Jurkat, Clone E6-1 (cell line): ENCODE measurements around the gene EVI5.
"Not testable (repeated sequence)": the region's sequence is repeated elsewhere in the genome, so short reads cannot be mapped to it uniquely, and the experiment has no call there.

Experiments
- DNase-seq: peaks from one replicate; pipeline ENCODE4 v3.0.0-alpha.2; 2011; ENCODE audit warnings: low read depth, low spot score
- H3K4me3 ChIP-seq: 2 replicates; pipeline ENCODE4 v1.5.1; 2011; ENCODE audit warnings: mild to moderate bottlenecking, low read length, control low read depth, moderate library complexity

Gene EVI5

DNA sequence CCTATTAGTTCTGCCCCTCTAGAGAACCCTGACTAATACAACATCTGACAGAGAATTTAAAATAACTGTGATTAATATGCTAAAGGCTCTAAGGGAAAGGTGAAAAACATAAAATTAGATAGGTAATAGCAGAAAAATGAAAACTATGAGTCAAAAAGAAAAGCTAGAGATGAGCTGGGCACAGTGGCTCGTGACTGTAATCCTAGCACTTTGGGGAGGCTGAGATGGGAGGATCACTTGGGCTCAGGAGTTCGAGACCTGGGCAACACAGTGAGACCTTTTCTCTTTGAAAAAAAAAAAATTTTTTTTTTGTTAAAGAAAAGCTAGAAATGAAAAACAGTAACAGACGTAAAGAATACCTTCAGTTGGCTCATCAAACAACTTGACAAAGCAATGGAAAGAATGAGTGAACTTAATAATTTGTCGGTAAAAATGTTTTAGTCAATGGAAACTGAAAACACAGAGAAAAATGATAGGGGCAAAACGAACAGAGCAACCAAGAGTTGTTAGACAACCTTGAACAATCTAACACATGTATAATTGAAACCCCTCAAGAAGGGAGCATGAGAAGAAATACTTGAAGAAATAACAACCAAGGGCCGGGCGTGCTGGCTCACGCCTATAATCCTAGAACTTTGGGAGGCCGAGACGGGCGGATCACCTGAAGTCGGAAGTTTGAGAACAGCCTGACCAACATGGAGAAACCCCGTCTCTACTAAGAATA lies 165.3 kb downstream of the EVI5 start:
- no peak for DNase-seq
- no peak overlapping the region for H3K4me3 ChIP-seq

DNA sequence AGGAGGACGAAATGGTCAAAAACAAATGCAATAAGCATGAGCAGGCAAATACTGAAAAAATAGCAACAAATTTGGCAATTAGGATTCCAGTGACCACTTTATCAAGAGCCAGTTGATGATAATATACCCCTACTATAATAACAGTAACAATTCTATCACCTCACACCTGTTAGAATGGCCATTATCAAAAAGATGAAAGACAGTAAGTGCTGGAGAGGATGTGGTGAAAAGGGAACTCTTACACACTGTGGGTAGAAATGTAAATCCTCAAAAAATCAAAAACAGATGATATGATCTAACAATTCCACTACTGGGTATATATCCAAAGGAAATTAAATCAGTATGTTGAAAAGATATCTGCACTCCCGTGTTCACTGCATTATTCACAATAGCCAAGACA lies 183.9 kb downstream of the EVI5 start:
- H3K4me3 ChIP-seq: no peak overlapping the region
- DNase-seq: peak; percentile 20

DNA sequence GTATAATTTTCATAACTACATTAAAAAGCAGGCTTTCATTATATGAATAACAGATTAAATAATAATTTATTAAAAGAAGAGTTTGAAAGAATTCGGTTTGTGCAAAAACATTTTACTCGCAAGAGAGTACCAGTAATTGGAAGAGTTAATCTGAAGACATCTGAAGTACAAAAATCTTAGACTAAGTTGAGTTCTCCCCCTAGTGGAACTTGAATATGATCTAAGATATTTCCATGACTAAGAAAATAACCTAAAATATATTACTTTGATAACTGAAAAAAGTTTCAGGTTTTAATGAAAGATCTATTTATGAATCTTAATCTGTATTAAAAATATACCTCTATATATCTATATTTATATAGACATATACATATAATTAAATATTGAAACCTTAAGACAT lies 185.7 kb downstream of the EVI5 start:
- H3K4me3 ChIP-seq: no peak overlapping the region
- peak; percentile 50 for DNase-seq

DNA sequence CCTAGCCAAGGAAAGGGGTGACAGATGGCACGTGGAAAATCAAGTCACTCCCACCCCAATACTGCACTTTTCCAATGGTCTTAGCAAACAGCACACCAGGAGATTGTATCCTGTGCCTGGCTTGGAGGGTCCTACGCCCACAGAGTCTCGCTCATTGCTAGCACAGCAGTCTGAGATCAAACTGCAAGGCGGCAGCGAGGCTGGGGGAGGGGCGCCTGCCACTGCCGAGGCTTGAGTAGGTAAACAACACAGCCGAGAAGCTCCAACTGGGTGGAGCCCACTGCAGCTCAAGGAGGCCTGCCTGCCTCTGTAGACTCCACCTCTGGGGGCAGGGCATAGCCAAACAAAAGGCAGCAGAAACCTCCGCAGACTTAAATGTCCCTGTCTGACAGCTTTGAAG lies 195.5 kb downstream of the EVI5 start:
- DNase-seq, H3K4me3 ChIP-seq: not testable (repeated sequence)

DNA sequence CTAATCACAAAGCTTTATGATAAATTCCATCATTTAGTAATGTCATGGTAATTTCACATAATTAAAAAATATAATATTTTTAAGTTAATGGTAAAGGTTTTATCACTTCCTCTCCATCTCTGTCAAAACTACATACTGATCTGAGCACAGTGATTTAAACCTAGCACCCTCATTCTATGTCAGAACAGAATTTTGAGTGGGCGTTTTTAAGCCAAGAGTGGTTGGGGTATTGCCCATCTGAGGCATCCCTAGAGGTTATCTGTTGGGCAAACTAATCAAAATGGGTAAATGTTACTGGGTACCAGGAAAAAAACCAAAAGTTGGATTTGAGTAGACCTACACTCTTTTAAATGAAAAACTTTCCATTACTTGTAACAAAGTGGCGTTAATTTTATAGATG lies 197.5 kb downstream of the EVI5 start:
- no peak overlapping the region for H3K4me3 ChIP-seq
- no peak for DNase-seq

DNA sequence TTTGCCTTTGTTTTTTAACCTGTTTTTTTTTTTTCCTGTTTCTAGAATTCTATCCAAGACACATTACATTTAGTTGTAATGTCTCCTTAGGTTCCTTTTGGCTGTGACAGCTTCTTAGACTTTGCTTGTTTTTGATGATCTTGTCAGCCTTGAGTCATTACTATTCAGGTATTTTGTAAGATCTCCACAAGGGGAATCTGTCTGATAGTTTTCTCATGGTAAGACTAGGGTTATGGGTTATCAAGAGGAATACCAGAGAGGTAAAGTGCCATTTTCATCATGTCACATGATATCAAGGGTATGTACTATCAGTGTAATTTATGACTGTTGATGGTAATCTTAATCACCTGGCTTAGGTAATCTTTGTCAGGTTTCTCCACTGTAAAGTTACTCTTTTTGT lies 199.1 kb downstream of the EVI5 start:
- no peak overlapping the region for H3K4me3 ChIP-seq
- no peak for DNase-seq

DNA sequence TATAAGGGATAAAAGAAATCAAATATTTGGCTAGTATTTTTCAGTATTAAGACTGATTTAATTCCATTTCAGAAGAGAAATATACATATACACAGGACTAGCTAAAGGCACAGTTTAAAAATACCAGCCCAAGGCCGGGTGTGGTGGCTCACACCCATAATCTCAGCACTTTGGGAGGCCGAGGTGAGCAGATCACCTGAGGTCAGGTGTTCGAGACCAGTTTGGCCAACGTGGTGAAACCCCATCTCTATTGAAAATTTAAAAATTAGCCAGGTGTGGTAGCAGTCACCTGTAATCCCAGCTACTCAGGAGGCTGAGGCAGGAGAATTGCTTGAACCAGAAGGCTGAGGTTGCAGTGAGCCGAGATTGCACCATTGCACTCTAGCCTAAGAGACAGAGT lies 200.1 kb downstream of the EVI5 start:
- DNase-seq, H3K4me3 ChIP-seq: not testable (repeated sequence)

DNA sequence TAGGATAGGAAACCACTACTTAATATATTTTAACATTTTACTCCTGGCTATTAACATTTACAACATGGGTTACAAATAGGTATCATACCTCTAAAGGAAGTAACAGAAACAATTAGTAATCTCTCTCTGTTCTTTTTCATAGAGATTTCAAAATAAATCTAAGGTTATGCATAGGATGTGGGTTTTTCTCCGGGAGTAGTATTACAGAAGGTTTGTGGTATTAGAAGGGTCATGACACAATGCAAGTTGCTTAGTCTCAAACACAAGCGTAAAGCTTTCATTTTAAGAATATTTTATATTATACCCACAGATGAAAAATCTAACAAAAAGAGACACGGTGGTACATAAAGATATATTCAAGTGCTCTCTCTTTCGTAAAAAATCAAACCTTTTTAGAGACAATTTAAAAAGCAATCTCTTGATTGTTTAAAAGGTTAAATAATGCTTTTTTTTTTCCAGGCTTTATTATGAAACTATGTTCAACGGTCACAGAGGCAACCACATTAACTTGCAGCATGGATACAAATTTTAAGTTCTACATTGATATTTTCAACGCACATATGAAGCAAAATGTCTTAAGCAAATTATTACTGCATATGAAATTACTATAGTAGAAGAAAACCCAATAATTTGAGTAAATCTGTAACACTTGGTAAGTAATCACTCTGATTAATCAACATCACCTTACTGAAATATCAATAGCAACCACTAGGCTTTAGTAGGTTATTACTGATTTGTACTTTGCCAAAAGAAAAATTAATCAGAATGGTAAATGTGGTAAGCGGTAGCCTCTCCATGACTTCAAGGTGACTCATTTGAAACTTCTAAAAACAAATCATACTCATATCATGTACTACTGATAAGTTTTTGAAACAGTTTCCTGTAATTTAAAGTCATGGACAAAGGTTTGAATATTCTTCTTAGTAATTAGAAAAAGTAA lies 200.8 kb downstream of the EVI5 start:
- DNase-seq: peak; percentile 84
- H3K4me3 ChIP-seq: peak overlapping the region; percentile 8; the same call in 1 of the 2 replicates

DNA sequence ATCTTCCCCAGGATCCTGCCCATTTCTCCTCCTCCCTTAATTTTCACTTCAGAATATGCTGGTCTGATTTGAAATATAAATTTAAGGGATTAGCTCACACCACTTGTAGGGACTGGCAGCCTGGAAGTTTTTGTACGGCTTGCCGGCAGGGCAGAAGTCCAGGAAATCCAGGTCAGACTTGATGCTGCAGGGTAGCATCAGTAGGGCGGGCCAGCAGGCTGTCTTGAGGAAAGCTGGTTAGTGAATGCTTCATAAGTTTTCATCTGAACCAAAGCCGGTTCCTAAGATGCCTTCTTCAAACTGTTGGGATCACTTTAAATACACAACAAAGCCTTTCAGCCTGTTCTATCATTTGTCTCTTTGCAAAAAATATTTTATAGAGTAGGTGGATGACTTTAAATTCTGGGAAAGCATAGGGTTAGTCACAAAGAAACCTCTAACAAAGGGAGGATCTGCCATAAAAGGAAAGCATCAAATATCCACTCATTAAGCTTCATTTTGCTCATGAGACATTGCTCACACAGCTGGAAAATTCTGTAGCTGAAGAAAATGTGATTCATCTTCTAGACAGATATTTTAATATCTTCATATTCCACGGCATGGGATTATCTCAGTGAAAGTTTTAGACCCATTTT lies 207.5 kb downstream of the EVI5 start:
- DNase-seq: no peak
- H3K4me3 ChIP-seq: no peak overlapping the region

DNA sequence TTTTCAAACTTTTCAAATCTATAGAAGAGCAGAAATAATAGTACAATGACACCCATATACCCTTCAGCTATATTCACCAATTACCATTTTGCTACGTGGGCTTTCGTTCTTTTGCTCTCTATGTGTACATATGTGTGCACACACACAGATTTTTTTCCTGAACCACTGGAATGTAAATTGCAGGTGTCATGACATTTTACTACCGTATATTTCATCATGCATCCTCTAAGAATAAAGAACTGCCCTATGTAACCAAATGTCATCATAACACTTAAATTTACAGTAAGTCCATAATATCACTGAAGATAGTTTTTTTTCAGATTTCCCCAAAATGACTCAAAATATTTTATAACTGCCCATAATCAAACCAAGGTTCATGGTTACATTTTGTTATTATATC lies 209.8 kb downstream of the EVI5 start:
- DNase-seq: no peak
- H3K4me3 ChIP-seq: no peak overlapping the region

DNA sequence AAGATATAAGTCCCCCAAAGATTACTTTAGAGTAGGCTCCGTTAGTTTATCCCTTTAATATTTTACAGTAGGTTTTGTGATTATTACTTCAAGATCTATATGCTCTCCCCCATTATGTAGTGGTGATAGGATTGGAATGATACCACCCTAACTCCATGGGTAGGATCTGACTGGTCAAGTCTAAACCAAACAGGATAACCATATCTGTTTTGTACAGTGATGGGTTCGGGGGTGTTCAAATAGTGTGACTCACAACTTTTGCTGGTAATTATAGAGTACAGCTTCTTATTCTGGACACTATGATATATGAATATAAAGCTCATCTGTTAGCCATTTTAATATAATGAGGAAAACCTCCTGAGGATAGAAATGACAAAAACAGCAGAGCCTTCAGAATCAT lies 212.4 kb downstream of the EVI5 start:
- DNase-seq: no peak

DNA sequence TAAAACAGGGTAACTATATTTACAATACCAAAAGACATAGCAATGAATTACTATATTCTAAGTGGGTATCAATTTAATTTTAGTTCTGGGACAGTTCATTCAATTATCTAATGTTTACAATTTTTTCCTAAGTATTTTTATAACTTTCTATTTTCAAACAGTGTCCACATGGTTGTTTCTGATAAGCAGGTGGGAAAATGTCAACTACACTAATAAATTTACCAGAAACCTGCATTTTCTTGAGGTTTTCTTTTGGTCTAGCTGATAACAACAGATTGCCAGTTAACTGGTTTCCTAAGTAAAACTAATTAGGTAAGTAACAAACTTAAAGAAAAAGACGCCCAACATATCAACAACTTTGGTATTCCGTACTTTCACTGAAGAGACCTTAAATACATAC lies 213.3 kb downstream of the EVI5 start:
- DNase-seq: no peak
- H3K4me3 ChIP-seq: no peak overlapping the region

More for the DNA sequence above, 212.4 kb downstream of the EVI5 start:
- H3K4me3 ChIP-seq: no peak overlapping the region

DNA sequence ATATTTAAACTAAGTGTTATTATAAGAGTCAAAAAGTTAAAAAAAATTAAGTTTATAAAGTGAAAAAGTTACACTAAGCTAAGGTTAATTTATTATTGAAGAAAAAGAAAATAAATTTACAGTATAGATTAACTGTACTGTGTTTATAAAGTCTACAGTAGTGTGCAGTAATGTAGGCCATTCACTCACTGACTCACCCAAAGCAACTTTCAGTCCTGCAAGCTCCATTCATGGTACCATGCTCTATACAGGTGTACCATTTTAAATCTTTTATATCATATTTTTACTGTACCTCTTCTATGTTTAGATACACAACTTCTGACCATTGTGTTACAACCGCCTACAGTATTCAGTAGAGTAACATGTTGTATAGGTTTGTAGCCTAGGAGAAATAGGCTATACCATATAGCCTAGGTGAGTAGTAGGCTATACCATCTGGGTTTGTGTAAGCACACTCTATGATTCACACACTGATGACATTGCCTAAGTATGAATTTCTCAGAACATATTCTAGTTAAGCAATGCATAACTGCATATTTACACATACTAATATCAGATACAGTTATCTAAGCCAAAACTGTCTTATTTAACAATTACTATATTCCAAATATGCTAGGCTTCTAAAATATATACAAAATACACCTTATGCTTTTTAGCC lies 217.6 kb downstream of the EVI5 start:
- H3K4me3 ChIP-seq: no peak overlapping the region
- DNase-seq: no peak

DNA sequence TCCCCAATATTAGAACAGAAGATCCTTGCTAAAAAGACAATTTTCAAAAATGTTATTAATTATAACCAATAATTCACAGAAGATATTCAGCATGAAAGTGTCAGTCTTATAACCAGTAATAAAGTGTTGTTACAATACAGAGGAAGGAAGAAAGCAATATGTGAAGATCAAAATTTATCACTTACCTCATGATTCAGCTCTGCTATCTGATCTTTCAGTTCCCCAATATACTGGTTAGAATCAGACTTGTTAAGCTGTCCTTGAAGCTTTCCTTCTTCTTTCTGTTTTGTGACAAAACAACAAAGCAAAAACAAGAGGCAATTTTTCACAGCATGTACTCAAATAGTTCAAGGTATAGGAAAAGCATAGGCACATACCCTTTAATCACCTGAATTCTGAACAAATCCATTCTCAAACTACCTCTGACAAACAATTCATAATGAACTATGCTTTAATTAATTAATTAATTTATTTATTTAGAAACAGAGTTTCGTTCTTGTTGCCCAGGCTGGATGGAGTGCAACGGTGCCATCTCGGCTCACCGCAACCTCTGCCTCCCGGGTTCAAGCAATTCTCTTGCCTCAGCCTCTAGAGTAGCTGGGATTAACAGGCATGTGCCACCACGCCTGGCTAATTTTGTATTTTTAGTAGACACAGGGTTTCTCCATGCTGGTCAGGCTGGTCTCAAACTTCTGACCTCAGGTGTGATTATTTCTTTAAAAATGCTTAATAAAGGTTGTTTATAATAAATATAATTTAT lies 221.3 kb downstream of the EVI5 start:
- no peak overlapping the region for H3K4me3 ChIP-seq
- DNase-seq: no peak

DNA sequence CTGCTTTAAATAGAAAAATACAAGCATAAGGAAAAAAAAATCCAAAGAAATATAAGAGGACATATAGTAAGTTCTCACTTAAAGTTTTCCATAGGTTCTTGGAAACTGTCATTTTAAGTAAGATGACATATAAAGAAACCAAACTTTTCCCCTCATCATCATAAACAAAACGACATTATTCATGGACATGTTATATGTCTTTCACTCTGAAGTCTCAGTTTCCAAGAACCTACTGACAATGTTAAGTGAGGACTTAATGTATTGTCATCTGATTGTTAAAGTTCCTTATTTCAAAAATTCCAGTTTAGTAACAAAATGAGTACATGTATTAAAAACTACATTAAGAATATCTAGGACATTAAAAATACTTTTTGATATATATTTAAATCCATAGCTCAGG lies 228.6 kb downstream of the EVI5 start:
- no peak overlapping the region for H3K4me3 ChIP-seq
- no peak for DNase-seq

DNA sequence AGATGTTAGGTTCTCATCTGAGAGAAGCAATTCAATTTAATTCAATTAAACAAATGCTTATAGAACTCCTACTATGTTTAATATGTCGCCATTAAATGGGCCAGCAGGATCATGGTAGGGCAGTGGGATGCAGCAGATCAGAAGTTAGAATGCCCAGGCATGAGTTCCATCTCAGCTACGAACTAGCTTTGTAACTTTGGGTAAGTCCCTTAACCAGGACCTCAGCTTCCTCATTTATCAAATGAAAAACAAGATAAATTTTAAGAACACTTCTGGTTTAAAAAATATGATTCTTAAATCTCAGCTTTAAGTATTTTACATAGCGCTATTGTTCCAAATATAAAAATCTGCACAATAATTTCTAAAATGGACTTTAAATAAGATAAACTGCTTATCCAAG lies 230.7 kb downstream of the EVI5 start:
- no peak overlapping the region for H3K4me3 ChIP-seq
- DNase-seq: no peak

DNA sequence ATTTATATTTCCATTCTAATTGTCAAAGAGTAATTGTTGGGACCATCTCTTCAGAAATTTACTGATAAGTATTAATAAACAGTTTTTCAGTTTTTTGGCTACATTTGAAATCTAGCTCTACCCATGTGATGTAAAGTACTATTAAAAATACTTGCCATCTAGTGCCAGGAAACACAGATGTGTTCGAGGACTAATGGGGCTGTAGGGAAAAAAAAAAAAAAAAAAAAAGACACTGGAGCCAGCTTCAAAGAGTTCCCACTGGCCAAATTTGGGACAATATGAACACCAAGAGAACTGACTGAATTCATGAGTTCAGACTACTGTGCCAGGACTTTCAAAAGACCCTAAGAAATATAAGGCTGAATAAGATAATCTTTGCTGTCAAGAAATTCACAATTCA lies 233.0 kb downstream of the EVI5 start:
- no peak for DNase-seq
- H3K4me3 ChIP-seq: no peak overlapping the region

DNA sequence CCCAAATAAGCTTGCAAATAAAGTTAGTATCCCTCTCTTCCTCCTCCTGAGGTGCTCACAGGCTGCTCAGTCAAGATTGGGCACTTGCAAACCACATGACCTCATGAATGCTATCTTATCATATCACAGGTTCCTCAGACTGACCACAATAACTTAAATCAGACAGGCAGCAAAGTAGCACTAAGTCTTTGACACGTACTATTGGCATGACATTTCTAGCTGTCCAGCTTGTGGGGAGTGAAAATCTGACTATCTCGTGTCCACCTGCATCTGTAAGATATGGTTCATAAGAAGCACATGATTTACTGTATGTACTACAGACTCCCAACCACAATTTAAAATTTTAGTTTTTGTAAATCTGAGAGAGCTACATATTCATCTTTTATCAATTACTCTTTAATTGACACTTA lies 240.1 kb downstream of the EVI5 start:
- peak; percentile 18 for DNase-seq
- H3K4me3 ChIP-seq: no peak overlapping the region
